ENCODE data around the gene NECAP2. TPM values are rescaled to one million over a fixed set of nuclear protein-coding genes. Genes with fewer than 3 reads are reported as not detected.

The NECAP2 gene
- total RNA-seq, 1 donor from 2014 or later = 88.4 TPM

Other genes with a start within 250 kb of the NECAP2 start
- 7.6 and 7.7 TPM in 2 replicates for gene ARHGEF19, start 228.1 kb upstream of the NECAP2 start, total RNA-seq
- 5.0 and 5.1 TPM in 2 replicates for gene CPLANE2, start 203.5 kb upstream of the NECAP2 start, total RNA-seq
- gene FBXO42, start 88.2 kb upstream of the NECAP2 start, total RNA-seq = 19.0 and 20.5 TPM in 2 replicates
- 184 and 190 TPM in 2 replicates for gene SZRD1, start 73.5 kb upstream of the NECAP2 start, total RNA-seq
- not detected in 2 replicates for gene SPATA21, start 3.3 kb upstream of the NECAP2 start, total RNA-seq
- gene RNU1-1, start 73.6 kb downstream of the NECAP2 start, total RNA-seq = 3,526 and 4,195 TPM in 2 replicates
- gene NBPF1, start 172.8 kb downstream of the NECAP2 start, total RNA-seq = 20.0 and 20.2 TPM in 2 replicates
- gene RNU1-3, start 226.2 kb downstream of the NECAP2 start, total RNA-seq = 3,526 and 4,195 TPM in 2 replicates

Measured in activated B cell treated with CpG ODN at 0.5 μM for 24 hours (primary cell).